Breast epithelium (tissue), 4 donors: ENCODE measurements around the gene BNIP2. TPM values are rescaled to one million over a fixed set of nuclear protein-coding genes. Genes with fewer than 3 reads are reported as not detected.

Source experiments
- DNase-seq, 2 donors: peaks; one replicate each; pipeline ENCODE4 v3.0.0-alpha.2; 2019; ENCODE audit warnings: low spot score in 2 of 2
- H3K27ac ChIP-seq, 2 donors: fragments of 200-600 bp; sonication (generic) in 1 of 2; one replicate each; pipeline ENCODE4 v1.5.1; 2016 to 2019; ENCODE audit warnings: mild to moderate bottlenecking in 1 of 2
- H3K27me3 ChIP-seq, 2 donors: fragments of 200-600 bp; sonication (generic) in 1 of 2; one replicate each; pipeline versions ENCODE4 v1.5.1 to v1.6.0; 2017 to 2019; ENCODE audit warnings: control low read depth in 1 of 2, mild to moderate bottlenecking in 1 of 2
- H3K36me3 ChIP-seq: fragments of 200-600 bp; one replicate; pipeline ENCODE4 v1.5.1; 2019
- H3K4me1 ChIP-seq, 2 donors: fragments of 200-600 bp; sonication (generic); one replicate each; pipeline ENCODE4 v1.5.1; 2016 to 2019; ENCODE audit warnings: control low read depth in 1 of 2
- H3K4me3 ChIP-seq, 3 donors: fragments of 200-600 bp; sonication (generic); 1 replicate in 2 of 3; 2 replicates in 1 of 3; pipeline ENCODE4 v1.5.1; 2016 to 2019; ENCODE audit warnings: mild to moderate bottlenecking in 3 of 3, moderate library complexity in 2 of 3
- H3K9me3 ChIP-seq, 2 donors: fragments of 200-600 bp; sonication (generic) in 1 of 2; one replicate each; pipeline ENCODE4 v1.5.1; 2016 to 2019; ENCODE audit warnings: control low read depth in 1 of 2
- CTCF ChIP-seq, 3 donors: fragments of 450-650 bp; IDR thresholded peaks; one replicate each; pipeline ENCODE4 v1.5.1; 2016 to 2017; ENCODE audit warnings: antibody characterized with exemption in 3 of 3, mild to moderate bottlenecking in 3 of 3, moderate library complexity in 3 of 3
- POLR2A ChIP-seq: fragments of 450-650 bp; IDR thresholded peaks from one replicate; pipeline ENCODE4 v1.6.1; 2016; ENCODE audit warnings: antibody characterized with exemption, mild to moderate bottlenecking, moderate library complexity
- POLR2AphosphoS5 ChIP-seq, 3 donors: sonication (generic); formaldehyde crosslinking; IDR thresholded peaks; one replicate each; pipeline ENCODE4 v1.6.1; 2017; ENCODE audit warnings: antibody characterized with exemption in 3 of 3
- intact Hi-C: fragments of 100-400 bp; cut with DNase I; formaldehyde crosslinking; loops from one replicate; pipeline ENCODE4 v1.15.1; 2023; ENCODE audit warnings: low total_unique reads
- total RNA-seq, 3 donors: library from RNA; depleted of rRNA; stranded (reverse); fragments of >200 nt; gene quantifications; one replicate each; pipeline ENCODE4 v1.1.0, GENCODE V29; 2016

BNIP2 gene
- total RNA-seq, 3 donors from 2014 or later = 167 TPM

GRCh38 chr15:59696332-59696731 is 7.2 kb upstream of the BNIP2 start:
- TF ChIP-seq POLR2A (no peak), CTCF (IDR thresholded peaks at IDR 0.05) (no peak), POLR2AphosphoS5 (IDR thresholded peaks at IDR 0.05) (no peak)
- intact Hi-C loops = no loop called here
- DNase-seq = no peak
- Histone ChIP-seq H3K27me3 (no peaks in the 10 kb centered on the region), H3K27ac (no peak overlapping the region), H3K4me1 (no peaks in the 10 kb centered on the region), H3K4me3 (no peak overlapping the region), H3K36me3 (no peaks in the 10 kb centered on the region), H3K9me3 (no peaks in the 10 kb centered on the region)

GRCh38 chr15:59694779-59695178 is 5.7 kb upstream of the BNIP2 start:
- H3K27ac ChIP-seq = no peak overlapping the region
- intact Hi-C loops = no loop called here

GRCh38 chr15:59691194-59691805 is 2.2 kb upstream of the BNIP2 start:
- TF ChIP-seq CTCF (IDR thresholded peaks at IDR 0.05) = peak; percentile 31 to 64 (median 31)
- TF ChIP-seq POLR2A = no peak
- no peaks in the 10 kb centered on the region for H3K36me3 ChIP-seq

More at GRCh38 chr15:59694779-59695178, 5.7 kb upstream of the BNIP2 start:
- H3K4me1 ChIP-seq = no peaks in the 10 kb centered on the region
- no peaks in the 10 kb centered on the region for H3K36me3 ChIP-seq
- no peak for DNase-seq
- no peaks in the 10 kb centered on the region for H3K27me3 ChIP-seq
- H3K4me3 ChIP-seq = no peak overlapping the region
- TF ChIP-seq POLR2A (no peak), POLR2AphosphoS5 (IDR thresholded peaks at IDR 0.05) (no peak), CTCF (IDR thresholded peaks at IDR 0.05) (no peak)
- H3K9me3 ChIP-seq = no peaks in the 10 kb centered on the region

DNA sequence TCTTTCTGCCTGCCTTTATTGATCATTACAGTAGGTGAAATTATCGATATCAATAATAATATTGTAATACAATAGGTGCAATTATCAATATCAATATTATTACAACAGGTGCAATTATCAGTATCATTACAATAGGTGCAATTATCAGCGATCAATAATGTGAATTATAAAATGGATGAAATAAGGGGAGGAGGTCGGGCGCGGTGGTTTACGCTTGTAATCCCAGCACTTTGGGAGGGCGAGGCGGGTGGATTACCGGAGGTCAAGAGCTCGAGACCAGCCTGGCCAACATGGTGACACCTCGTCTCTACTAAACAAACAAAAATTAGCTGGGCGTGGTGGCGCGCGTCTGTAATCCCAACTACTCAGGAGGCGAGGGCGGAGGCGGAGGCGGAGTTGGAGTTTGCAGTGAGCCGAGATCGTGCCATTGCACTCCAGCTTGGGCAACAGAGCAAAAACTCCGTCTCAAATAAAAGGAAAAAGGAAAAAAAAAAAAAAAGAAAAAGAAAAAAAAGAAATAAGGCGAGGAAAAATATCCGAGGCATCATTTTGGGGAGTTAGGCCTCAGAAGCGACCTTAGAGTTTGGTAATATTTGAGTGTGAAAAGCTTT is 611 bp upstream of the BNIP2 start:
- intact Hi-C loops = no loop called here
- peaks cover 0 to 22% of the 10 kb centered on the region in 2 donors for H3K4me1 ChIP-seq

More at GRCh38 chr15:59691194-59691805, 2.2 kb upstream of the BNIP2 start:
- peaks cover 0 to 13% of the 10 kb centered on the region in 2 donors for H3K4me1 ChIP-seq
- no peak overlapping the region for H3K4me3 ChIP-seq
- H3K27me3 ChIP-seq = no peaks in the 10 kb centered on the region
- no peak for DNase-seq
- no peaks in the 10 kb centered on the region for H3K9me3 ChIP-seq
- H3K27ac ChIP-seq = no peak overlapping the region
- intact Hi-C loops = no loop called here

More for the DNA sequence above, 611 bp upstream of the BNIP2 start:
- no peaks in the 10 kb centered on the region for H3K36me3 ChIP-seq
- H3K27ac ChIP-seq = peak overlapping the region; percentile 99
- no peaks in the 10 kb centered on the region for H3K27me3 ChIP-seq
- no peaks in the 10 kb centered on the region for H3K9me3 ChIP-seq
- H3K4me3 ChIP-seq = peak overlapping the region; percentile 74 to 97 (median 94)
- TF ChIP-seq POLR2A = no peak
- peak in 1 of 3 donors; percentile 63 for TF ChIP-seq POLR2AphosphoS5 (IDR thresholded peaks at IDR 0.05)
- TF ChIP-seq CTCF (IDR thresholded peaks at IDR 0.05) = no peak
- peak; percentile 88 for DNase-seq
